Liver (tissue), 3 donors: ENCODE measurements around the gene NCLN.
"Not testable (repeated sequence)": the region's sequence is repeated elsewhere in the genome, so short reads cannot be mapped to it uniquely, and the experiment has no call there.

ENCODE experiments used
- EGR1 ChIP-seq, 2 donors: IDR thresholded peaks; 2 replicates each; pipeline ENCODE4 v1.6.1; 2016 to 2018; ENCODE audit warnings: antibody characterized with exemption in 2 of 2, low read depth in 2 of 2
- FOXA1 ChIP-seq: IDR thresholded peaks from 2 replicates; pipeline ENCODE4 v1.6.1; 2016; ENCODE audit warnings: antibody characterized with exemption
- HNF4A ChIP-seq, 2 donors: conservative IDR thresholded peaks; 2 replicates each; pipeline ENCODE4 v1.6.1; 2016; ENCODE audit warnings: antibody characterized with exemption in 2 of 2, mild to moderate bottlenecking in 2 of 2
- HNF4G ChIP-seq: IDR thresholded peaks from 2 replicates; pipeline ENCODE4 v1.6.1; 2016; ENCODE audit warnings: antibody characterized with exemption
- NR2F2 ChIP-seq: IDR thresholded peaks from 2 replicates; pipeline ENCODE4 v1.6.1; 2016; ENCODE audit warnings: antibody characterized with exemption
- RAD21 ChIP-seq, 2 donors: IDR thresholded peaks; 2 replicates each; pipeline ENCODE4 v1.6.1; 2016; ENCODE audit warnings: antibody characterized with exemption in 2 of 2, mild to moderate bottlenecking in 2 of 2
- SP1 ChIP-seq: IDR thresholded peaks from 2 replicates; pipeline ENCODE4 v1.6.1; 2018; ENCODE audit warnings: antibody characterized with exemption, mild to moderate bottlenecking
- YY1 ChIP-seq: IDR thresholded peaks from 2 replicates; pipeline ENCODE4 v1.6.1; 2016; ENCODE audit warnings: antibody characterized with exemption, mild to moderate bottlenecking
- TF ChIP-seq, protein P1 (sequence below): fragments of 150-350 bp; IDR thresholded peaks from 2 replicates; pipeline ENCODE4 v1.5.1; 2017; ENCODE audit warnings: improper control_type of control experiment, low read depth, low read length; ENCODE audit not compliant: missing input control
- TF ChIP-seq, protein P2 (sequence below): IDR thresholded peaks from 2 replicates; pipeline ENCODE4 v1.6.1; 2016; ENCODE audit warnings: antibody characterized with exemption
- TF ChIP-seq, protein P3 (sequence below): IDR thresholded peaks from 2 replicates; pipeline ENCODE4 v1.6.1; 2016; ENCODE audit warnings: antibody characterized with exemption
- TF ChIP-seq, protein P4 (sequence below): IDR thresholded peaks from 2 replicates; pipeline ENCODE4 v1.6.1; 2016; ENCODE audit warnings: antibody characterized with exemption, mild to moderate bottlenecking
- TF ChIP-seq, protein P5 (sequence below): IDR thresholded peaks from 2 replicates; pipeline ENCODE4 v1.6.1; 2016; ENCODE audit warnings: antibody characterized with exemption
- donor health status: healthy.
- donor health status: healthy.

DNA sequence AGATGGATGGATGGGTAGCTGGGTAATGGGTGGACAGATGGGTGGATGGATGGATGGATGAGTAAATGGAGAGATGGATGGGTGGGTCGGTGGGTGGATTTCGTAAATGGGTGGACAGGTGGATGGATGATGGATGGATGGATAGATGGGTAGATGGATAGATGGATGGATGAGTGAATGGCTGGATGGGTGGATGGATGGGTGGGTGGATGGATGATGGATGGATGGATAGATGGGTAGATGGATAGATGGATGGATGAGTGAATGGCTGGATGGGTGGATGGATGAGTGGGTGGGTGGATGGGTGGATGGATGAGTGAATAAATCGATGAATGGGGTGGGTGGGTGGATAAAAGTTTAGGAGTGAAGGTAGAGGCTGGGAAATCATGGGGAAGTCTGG lies 31.3 kb upstream of the NCLN start:
- TF ChIP-seq, protein P1, sequence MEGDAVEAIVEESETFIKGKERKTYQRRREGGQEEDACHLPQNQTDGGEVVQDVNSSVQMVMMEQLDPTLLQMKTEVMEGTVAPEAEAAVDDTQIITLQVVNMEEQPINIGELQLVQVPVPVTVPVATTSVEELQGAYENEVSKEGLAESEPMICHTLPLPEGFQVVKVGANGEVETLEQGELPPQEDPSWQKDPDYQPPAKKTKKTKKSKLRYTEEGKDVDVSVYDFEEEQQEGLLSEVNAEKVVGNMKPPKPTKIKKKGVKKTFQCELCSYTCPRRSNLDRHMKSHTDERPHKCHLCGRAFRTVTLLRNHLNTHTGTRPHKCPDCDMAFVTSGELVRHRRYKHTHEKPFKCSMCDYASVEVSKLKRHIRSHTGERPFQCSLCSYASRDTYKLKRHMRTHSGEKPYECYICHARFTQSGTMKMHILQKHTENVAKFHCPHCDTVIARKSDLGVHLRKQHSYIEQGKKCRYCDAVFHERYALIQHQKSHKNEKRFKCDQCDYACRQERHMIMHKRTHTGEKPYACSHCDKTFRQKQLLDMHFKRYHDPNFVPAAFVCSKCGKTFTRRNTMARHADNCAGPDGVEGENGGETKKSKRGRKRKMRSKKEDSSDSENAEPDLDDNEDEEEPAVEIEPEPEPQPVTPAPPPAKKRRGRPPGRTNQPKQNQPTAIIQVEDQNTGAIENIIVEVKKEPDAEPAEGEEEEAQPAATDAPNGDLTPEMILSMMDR, result not testable (repeated sequence)
- TF ChIP-seq EGR1 (IDR thresholded peaks at IDR 0.05; ENCODE audit: low read depth in 2 of 2); SP1; HNF4G; YY1; HNF4A (conservative IDR thresholded peaks at IDR 0.05); NR2F2; FOXA1; RAD21 (IDR thresholded peaks at IDR 0.05): not testable (repeated sequence)
- TF ChIP-seq, protein P2, sequence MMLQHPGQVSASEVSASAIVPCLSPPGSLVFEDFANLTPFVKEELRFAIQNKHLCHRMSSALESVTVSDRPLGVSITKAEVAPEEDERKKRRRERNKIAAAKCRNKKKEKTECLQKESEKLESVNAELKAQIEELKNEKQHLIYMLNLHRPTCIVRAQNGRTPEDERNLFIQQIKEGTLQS, result not testable (repeated sequence)
- TF ChIP-seq, protein P3, sequence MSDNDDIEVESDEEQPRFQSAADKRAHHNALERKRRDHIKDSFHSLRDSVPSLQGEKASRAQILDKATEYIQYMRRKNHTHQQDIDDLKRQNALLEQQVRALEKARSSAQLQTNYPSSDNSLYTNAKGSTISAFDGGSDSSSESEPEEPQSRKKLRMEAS, result not testable (repeated sequence)
- TF ChIP-seq, protein P4, sequence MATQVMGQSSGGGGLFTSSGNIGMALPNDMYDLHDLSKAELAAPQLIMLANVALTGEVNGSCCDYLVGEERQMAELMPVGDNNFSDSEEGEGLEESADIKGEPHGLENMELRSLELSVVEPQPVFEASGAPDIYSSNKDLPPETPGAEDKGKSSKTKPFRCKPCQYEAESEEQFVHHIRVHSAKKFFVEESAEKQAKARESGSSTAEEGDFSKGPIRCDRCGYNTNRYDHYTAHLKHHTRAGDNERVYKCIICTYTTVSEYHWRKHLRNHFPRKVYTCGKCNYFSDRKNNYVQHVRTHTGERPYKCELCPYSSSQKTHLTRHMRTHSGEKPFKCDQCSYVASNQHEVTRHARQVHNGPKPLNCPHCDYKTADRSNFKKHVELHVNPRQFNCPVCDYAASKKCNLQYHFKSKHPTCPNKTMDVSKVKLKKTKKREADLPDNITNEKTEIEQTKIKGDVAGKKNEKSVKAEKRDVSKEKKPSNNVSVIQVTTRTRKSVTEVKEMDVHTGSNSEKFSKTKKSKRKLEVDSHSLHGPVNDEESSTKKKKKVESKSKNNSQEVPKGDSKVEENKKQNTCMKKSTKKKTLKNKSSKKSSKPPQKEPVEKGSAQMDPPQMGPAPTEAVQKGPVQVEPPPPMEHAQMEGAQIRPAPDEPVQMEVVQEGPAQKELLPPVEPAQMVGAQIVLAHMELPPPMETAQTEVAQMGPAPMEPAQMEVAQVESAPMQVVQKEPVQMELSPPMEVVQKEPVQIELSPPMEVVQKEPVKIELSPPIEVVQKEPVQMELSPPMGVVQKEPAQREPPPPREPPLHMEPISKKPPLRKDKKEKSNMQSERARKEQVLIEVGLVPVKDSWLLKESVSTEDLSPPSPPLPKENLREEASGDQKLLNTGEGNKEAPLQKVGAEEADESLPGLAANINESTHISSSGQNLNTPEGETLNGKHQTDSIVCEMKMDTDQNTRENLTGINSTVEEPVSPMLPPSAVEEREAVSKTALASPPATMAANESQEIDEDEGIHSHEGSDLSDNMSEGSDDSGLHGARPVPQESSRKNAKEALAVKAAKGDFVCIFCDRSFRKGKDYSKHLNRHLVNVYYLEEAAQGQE, result not testable (repeated sequence)
- TF ChIP-seq, protein P5, sequence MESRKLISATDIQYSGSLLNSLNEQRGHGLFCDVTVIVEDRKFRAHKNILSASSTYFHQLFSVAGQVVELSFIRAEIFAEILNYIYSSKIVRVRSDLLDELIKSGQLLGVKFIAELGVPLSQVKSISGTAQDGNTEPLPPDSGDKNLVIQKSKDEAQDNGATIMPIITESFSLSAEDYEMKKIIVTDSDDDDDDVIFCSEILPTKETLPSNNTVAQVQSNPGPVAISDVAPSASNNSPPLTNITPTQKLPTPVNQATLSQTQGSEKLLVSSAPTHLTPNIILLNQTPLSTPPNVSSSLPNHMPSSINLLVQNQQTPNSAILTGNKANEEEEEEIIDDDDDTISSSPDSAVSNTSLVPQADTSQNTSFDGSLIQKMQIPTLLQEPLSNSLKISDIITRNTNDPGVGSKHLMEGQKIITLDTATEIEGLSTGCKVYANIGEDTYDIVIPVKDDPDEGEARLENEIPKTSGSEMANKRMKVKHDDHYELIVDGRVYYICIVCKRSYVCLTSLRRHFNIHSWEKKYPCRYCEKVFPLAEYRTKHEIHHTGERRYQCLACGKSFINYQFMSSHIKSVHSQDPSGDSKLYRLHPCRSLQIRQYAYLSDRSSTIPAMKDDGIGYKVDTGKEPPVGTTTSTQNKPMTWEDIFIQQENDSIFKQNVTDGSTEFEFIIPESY, result not testable (repeated sequence)
